Endodermal cell (in vitro differentiated cells): ENCODE measurements around the gene RBM15. TPM values are rescaled to one million over a fixed set of nuclear protein-coding genes. Genes with fewer than 3 reads are reported as not detected.

Experiments
- DNase-seq: peaks from one replicate; pipeline ENCODE4 v3.0.0-alpha.2; 2017
- H3K27ac ChIP-seq: 2 replicates; pipeline ENCODE4 v1.5.1; 2013; ENCODE audit warnings: mild to moderate bottlenecking, low read depth, low read length, moderate library complexity
- H3K27me3 ChIP-seq: 2 replicates; pipeline ENCODE4 v1.6.1; 2013; ENCODE audit warnings: mild to moderate bottlenecking, low read length, moderate library complexity; ENCODE audit not compliant: insufficient read depth, control insufficient read depth, poor library complexity, severe bottlenecking
- H3K36me3 ChIP-seq: 2 replicates; pipeline ENCODE4 v1.7.0; 2013; ENCODE audit warnings: mild to moderate bottlenecking, low read length, moderate library complexity; ENCODE audit not compliant: control insufficient read depth, insufficient read depth
- H3K4me1 ChIP-seq: one replicate; pipeline ENCODE4 v1.7.0; 2013; ENCODE audit warnings: low read length; ENCODE audit not compliant: control insufficient read depth, insufficient read depth
- H3K4me3 ChIP-seq: 2 replicates; pipeline ENCODE4 v1.5.1; 2013; ENCODE audit warnings: mild to moderate bottlenecking, low read length, moderate library complexity
- H3K9ac ChIP-seq: 2 replicates; pipeline ENCODE4 v1.6.1; 2013; ENCODE audit warnings: mild to moderate bottlenecking, low read length, moderate library complexity; ENCODE audit not compliant: poor library complexity, severe bottlenecking; ENCODE audit errors: extremely low read depth
- H3K9me3 ChIP-seq: 2 replicates; pipeline ENCODE4 v1.6.1; 2013; ENCODE audit warnings: mild to moderate bottlenecking, low read length, moderate library complexity; ENCODE audit not compliant: control insufficient read depth
- H3K27ac Mint-ChIP-seq: 2 replicates; pipeline ENCODE4 v1.8.0; 2020; ENCODE audit warnings: mixed read lengths
- H3K27me3 Mint-ChIP-seq: 2 replicates; pipeline ENCODE4 v1.8.0; 2021; ENCODE audit warnings: mild to moderate bottlenecking, mixed read lengths; ENCODE audit not compliant: insufficient read depth
- H3K36me3 Mint-ChIP-seq: 2 replicates; pipeline ENCODE4 v1.8.0; 2020; ENCODE audit warnings: low read depth, mixed read lengths
- H3K4me1 Mint-ChIP-seq: 2 replicates; pipeline ENCODE4 v1.8.0; 2020; ENCODE audit warnings: mixed read lengths
- H3K4me3 Mint-ChIP-seq: 2 replicates; pipeline ENCODE4 v1.8.0; 2020; ENCODE audit warnings: mild to moderate bottlenecking, moderate library complexity, mixed read lengths
- H3K9me3 Mint-ChIP-seq: 2 replicates; pipeline ENCODE4 v1.8.0; 2020; ENCODE audit warnings: mild to moderate bottlenecking, mixed read lengths
- WGBS, 2 experiments: methylation state at CpG; one replicate each; pipeline versions ENCODE4 v1.1.5 to v1.1.7; 2013; ENCODE audit warnings: missing lambda C conversion rate in 2 of 2, mixed read lengths in 1 of 2; ENCODE audit not compliant: insufficient coverage in 1 of 2, insufficient read length in 1 of 2; 5-methylcytosine and 5-hydroxymethylcytosine counted together
- total RNA-seq, 2 donors: library from RNA; stranded (reverse); fragmentation: NEBNext Ultra II Directional in 1 of 2; extraction: Animal tissue kit (Norgen Biotek cat#: 25700) in 1 of 2; gene quantifications; 2 replicates in 1 of 2; 3 replicates in 1 of 2; pipeline ENCODE4 v1.2.1, GENCODE V29; 2021
- TF ChIP-seq, protein P1 (sequence below): fragments of 200-600 bp; sonication (generic); conservative IDR thresholded peaks from 2 replicates; pipeline ENCODE4 v1.5.0; 2021; ENCODE audit warnings: antibody characterized with exemption, mild to moderate bottlenecking

The RBM15 gene
- total RNA-seq, 2 donors from 2014 or later, result 42.0 to 54.2 TPM

DNA sequence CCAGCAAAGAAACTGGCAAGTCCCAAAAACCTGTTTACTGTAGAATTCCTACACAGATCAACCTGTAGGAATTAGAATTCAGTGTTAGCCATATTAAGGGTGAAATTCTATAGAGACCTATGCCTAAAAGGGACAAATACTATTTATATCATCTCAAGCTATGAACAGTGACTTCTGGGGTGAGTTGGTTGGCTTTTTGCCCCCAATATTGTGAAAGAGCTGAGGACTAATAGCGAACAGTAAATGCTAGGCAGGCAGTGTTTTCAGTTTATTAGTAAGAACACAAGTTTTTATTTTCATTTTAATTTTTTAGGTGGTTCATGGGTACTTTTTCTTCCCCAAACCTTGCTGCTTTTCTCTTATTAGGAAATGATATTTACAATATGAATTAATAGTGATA lies 36.3 kb downstream of the RBM15 start:
- H3K27ac Mint-ChIP-seq, result no peak overlapping the region
- H3K9ac ChIP-seq, result no peak overlapping the region
- no peaks in the 10 kb centered on the region for H3K4me1 ChIP-seq
- no peak overlapping the region for H3K4me3 ChIP-seq
- no peak for DNase-seq
- no peaks in the 10 kb centered on the region for H3K9me3 Mint-ChIP-seq
- H3K36me3 ChIP-seq, result peaks cover 72% of the 10 kb centered on the region
- peaks cover 39% of the 10 kb centered on the region for H3K36me3 Mint-ChIP-seq
- H3K4me1 Mint-ChIP-seq, result no peaks in the 10 kb centered on the region
- no peak overlapping the region for H3K27ac ChIP-seq
- no peaks in the 10 kb centered on the region for H3K27me3 Mint-ChIP-seq
- 100% methylated on average over 1 of the region's 1 CpG; no CpG with 5 or more reads in 1 of the 2 experiments for WGBS, 2 experiments
- TF ChIP-seq, protein P1, sequence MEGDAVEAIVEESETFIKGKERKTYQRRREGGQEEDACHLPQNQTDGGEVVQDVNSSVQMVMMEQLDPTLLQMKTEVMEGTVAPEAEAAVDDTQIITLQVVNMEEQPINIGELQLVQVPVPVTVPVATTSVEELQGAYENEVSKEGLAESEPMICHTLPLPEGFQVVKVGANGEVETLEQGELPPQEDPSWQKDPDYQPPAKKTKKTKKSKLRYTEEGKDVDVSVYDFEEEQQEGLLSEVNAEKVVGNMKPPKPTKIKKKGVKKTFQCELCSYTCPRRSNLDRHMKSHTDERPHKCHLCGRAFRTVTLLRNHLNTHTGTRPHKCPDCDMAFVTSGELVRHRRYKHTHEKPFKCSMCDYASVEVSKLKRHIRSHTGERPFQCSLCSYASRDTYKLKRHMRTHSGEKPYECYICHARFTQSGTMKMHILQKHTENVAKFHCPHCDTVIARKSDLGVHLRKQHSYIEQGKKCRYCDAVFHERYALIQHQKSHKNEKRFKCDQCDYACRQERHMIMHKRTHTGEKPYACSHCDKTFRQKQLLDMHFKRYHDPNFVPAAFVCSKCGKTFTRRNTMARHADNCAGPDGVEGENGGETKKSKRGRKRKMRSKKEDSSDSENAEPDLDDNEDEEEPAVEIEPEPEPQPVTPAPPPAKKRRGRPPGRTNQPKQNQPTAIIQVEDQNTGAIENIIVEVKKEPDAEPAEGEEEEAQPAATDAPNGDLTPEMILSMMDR, result no peak
- H3K9me3 ChIP-seq, result no peaks in the 10 kb centered on the region
- no peak overlapping the region for H3K4me3 Mint-ChIP-seq
- no peaks in the 10 kb centered on the region for H3K27me3 ChIP-seq

DNA sequence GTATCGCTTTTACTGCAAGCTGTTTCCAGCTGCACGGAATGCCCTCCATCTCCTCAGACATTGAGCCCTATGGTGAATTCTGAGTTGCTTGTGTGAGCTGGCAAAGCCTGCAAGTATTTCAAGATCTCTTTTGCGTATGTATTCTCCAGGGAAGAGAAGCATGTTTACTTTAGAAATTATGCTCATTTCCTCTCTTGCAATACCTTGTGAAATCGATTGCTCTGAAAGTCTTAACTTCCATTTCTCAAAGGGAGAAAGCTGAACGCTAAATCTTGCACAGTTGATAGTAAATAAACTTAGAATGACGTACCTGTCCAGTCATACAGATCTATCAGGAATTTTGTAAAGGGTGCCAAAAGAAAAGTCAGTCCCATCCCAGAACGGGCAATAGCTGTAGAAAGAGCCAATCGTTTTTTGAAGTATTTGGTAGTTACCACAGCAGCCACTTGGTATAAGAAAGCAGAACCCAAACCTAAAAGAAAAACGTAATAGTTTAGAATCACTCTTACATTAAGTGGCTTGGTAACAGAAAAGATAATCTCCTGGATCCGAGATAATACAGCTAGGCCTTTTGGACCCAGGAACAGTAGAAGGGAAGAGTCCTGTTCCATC lies 41.6 kb downstream of the RBM15 start:
- Mint-ChIP-seq H3K27me3 (no peaks in the 10 kb centered on the region), H3K4me3 (no peak overlapping the region), H3K4me1 (no peaks in the 10 kb centered on the region), H3K9me3 (no peaks in the 10 kb centered on the region), H3K27ac (no peak overlapping the region), H3K36me3 (peaks cover 31% of the 10 kb centered on the region)
- Histone ChIP-seq H3K4me1 (no peaks in the 10 kb centered on the region), H3K4me3 (no peak overlapping the region), H3K9ac (no peak overlapping the region), H3K9me3 (no peaks in the 10 kb centered on the region), H3K27me3 (no peaks in the 10 kb centered on the region), H3K36me3 (peaks cover 36% of the 10 kb centered on the region), H3K27ac (no peak overlapping the region)
- TF ChIP-seq, protein P1, result no peak
- 96% methylated on average over 7 to 10 of the region's 10 CpGs for WGBS, 2 experiments
- DNase-seq, result no peak

DNA sequence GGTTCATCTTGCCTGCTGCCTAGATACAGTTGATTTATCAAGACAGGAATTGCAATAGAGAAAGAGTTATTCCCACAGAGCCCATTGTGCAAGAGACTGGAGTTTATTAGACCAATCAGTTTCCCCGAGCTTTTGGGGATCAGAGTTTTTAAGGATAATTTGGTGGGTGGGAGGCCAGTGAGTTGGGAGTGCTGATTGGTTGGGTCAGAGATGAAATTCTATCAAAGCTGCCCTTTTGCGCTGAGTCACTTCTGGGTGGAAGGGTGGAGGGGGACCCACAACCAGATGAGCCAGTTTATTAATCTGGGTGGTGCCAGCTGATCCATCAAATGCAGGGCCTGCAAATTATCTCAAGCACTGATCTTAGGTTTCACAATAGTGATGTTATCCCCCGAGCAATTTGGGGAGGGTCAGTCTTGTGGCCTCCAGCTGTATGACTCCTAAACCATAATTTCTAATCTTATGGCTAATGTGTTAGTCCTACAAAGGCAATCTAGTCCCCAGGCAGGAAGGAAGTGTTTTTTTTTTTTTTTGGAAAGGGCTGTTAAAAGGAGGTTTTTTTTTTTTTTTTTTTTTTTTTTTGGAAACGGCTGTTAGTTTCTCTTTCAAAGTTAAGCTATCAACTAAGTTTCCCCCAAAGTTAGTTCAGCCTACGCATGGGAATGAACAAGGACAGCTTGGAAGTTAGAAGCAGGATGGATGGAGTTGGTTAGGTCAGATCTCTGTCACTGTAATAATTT lies 44.2 kb downstream of the RBM15 start:
- Histone ChIP-seq H3K4me1 (no peaks in the 10 kb centered on the region), H3K36me3 (peaks cover 17% of the 10 kb centered on the region), H3K27ac (no peak overlapping the region), H3K27me3 (no peaks in the 10 kb centered on the region), H3K9me3 (no peaks in the 10 kb centered on the region), H3K9ac (no peak overlapping the region), H3K4me3 (no peak overlapping the region)
- H3K36me3 Mint-ChIP-seq, result peaks cover 20% of the 10 kb centered on the region
- 96 to 100% methylated on average over 1 to 4 of the region's 5 CpGs for WGBS, 2 experiments
- DNase-seq, result no peak
- no peaks in the 10 kb centered on the region for H3K4me1 Mint-ChIP-seq
- H3K9me3 Mint-ChIP-seq, result no peaks in the 10 kb centered on the region
- H3K27me3 Mint-ChIP-seq, result no peaks in the 10 kb centered on the region
- TF ChIP-seq, protein P1, result no peak
- no peak overlapping the region for H3K4me3 Mint-ChIP-seq
- no peak overlapping the region for H3K27ac Mint-ChIP-seq
